ENCODE measurements around the gene ABTB2.

Gene ABTB2

GRCh38 chr11:34114471-34114870 lies 243.3 kb downstream of the ABTB2 start:
- no peak for DNase-seq (ENCODE audit: low read depth, low spot score)

- no peak for DNase-seq (ENCODE audit: low read depth, low spot score)
Observed at GRCh38 chr11:34114014-34114413, 243.8 kb downstream of the ABTB2 start.

- DNase-seq (ENCODE audit: low read depth, low spot score), result no peak
Observed at GRCh38 chr11:34111722-34112270, 246.0 kb downstream of the ABTB2 start.

- DNase-seq (ENCODE audit: low read depth, low spot score), result no peak
Observed at GRCh38 chr11:34105957-34106504, 251.8 kb downstream of the ABTB2 start.

GRCh38 chr11:34105079-34105956 lies 252.5 kb downstream of the ABTB2 start, which contains the start of gene NAT10:
NAT10 (plus strand) TSS chr11:34105629; CDS start chr11:34108226, 2,597 bp downstream.
- peak; percentile 94 for DNase-seq (ENCODE audit: low read depth, low spot score)

GRCh38 chr11:34104680-34105078 lies 253.1 kb downstream of the ABTB2 start:
- no peak for DNase-seq (ENCODE audit: low read depth, low spot score)
